GM18505 (cell line): ENCODE results near the gene TMEM271.
"Not testable (repeated sequence)": the region's sequence is repeated elsewhere in the genome, so short reads cannot be mapped to it uniquely, and the experiment has no call there.

ENCODE experiments used
- ATAC-seq: cut with Tn5 transposase; IDR thresholded peaks from one replicate; pipeline ENCODE4 v1.9.1; 2021; ENCODE audit not compliant: unreplicated experiment
- POLR2A ChIP-seq: IDR thresholded peaks from 4 replicates; pipeline ENCODE4 v1.6.1; 2011; ENCODE audit warnings: borderline replicate concordance; ENCODE audit not compliant: insufficient read depth, insufficient read length; ENCODE audit errors: extremely low read depth

Gene TMEM271

GRCh38 chr4:570754-571153, 5.3 kb downstream of the TMEM271 start:
- no peak for ATAC-seq

GRCh38 chr4:569958-570667, 6.0 kb downstream of the TMEM271 start:
- no peak for ATAC-seq

More at GRCh38 chr4:570754-571153, 5.3 kb downstream of the TMEM271 start:
- TF ChIP-seq POLR2A: no peak

GRCh38 chr4:568962-569361, 7.1 kb downstream of the TMEM271 start:
- ATAC-seq: no peak
- no peak for TF ChIP-seq POLR2A

More at GRCh38 chr4:569958-570667, 6.0 kb downstream of the TMEM271 start:
- no peak for TF ChIP-seq POLR2A

GRCh38 chr4:568351-568652, 7.8 kb downstream of the TMEM271 start:
- no peak for ATAC-seq
- no peak for TF ChIP-seq POLR2A

- no peak for ATAC-seq
- no peak for TF ChIP-seq POLR2A
These were observed 8.4 kb downstream of the TMEM271 start for GRCh38 chr4:567457-568350.

GRCh38 chr4:566508-567295, 9.4 kb downstream of the TMEM271 start:
- TF ChIP-seq POLR2A: no peak
- no peak for ATAC-seq

- no peak for ATAC-seq
- TF ChIP-seq POLR2A: no peak
These were observed 10.1 kb downstream of the TMEM271 start for GRCh38 chr4:566035-566434.

GRCh38 chr4:565614-566013, 10.5 kb downstream of the TMEM271 start:
- not testable (repeated sequence) for ATAC-seq

GRCh38 chr4:562458-562857, 13.6 kb downstream of the TMEM271 start:
- not testable (repeated sequence) for ATAC-seq

GRCh38 chr4:561426-561825, 14.7 kb downstream of the TMEM271 start:
- TF ChIP-seq POLR2A: no peak
- ATAC-seq: no peak

GRCh38 chr4:560731-561291, 15.3 kb downstream of the TMEM271 start:
- ATAC-seq: no peak
- TF ChIP-seq POLR2A: no peak

GRCh38 chr4:560061-560460, 16.0 kb downstream of the TMEM271 start:
- TF ChIP-seq POLR2A: no peak
- ATAC-seq: no peak

GRCh38 chr4:555566-556275, 20.4 kb downstream of the TMEM271 start:
- no peak for ATAC-seq
- TF ChIP-seq POLR2A: no peak

- not testable (repeated sequence) for ATAC-seq
These were observed 21.2 kb downstream of the TMEM271 start for GRCh38 chr4:554793-555320.
